M059J (cell line): ENCODE measurements around the gene DDX10. TPM values are rescaled to one million over a fixed set of nuclear protein-coding genes. Genes with fewer than 3 reads are reported as not detected.

Experiments
- DNase-seq: peaks from one replicate; pipeline ENCODE4 v3.0.0-alpha.2; 2012; ENCODE audit warnings: low read depth
- total RNA-seq: library from RNA; depleted of rRNA; stranded (reverse); fragments of >200 nt; shearing (Covaris generic); gene quantifications from 2 replicates; pipeline ENCODE4 v1.2.3, GENCODE V29; 2014

Gene DDX10
- total RNA-seq, 1 experiment from 2014 or later, result 43.0 TPM

GRCh38 chr11:108872781-108873291 is 208.0 kb downstream of the DDX10 start:
- DNase-seq, result peak; percentile 55

- DNase-seq, result peak; percentile 90
These were observed 208.4 kb downstream of the DDX10 start for GRCh38 chr11:108873310-108873709.

GRCh38 chr11:108873941-108874340 is 209.1 kb downstream of the DDX10 start:
- DNase-seq, result peak; percentile 61

- DNase-seq, result peak; percentile 54
These were observed 210.3 kb downstream of the DDX10 start for GRCh38 chr11:108875134-108875533.

DNA sequence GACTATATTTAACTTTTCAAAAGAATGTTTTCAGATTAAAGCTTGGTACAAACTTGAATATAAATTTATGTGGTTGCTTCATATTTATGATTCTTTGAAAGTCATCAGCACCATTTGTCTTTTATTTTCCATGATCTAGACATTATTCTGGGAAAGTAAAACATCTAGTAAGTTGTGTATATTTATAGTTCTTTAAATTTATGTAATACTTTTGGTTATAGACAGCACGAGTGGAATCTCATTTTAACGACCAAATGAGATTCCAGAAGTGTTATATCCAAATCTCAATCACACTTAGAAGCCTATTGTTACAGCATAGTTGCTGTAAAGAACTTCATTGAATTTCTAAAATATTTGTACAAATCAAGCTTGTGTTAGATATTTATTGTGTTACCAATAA is 212.3 kb downstream of the DDX10 start:
- DNase-seq, result no peak

- no peak for DNase-seq
These were observed 215.6 kb downstream of the DDX10 start for GRCh38 chr11:108880510-108880909.

DNA sequence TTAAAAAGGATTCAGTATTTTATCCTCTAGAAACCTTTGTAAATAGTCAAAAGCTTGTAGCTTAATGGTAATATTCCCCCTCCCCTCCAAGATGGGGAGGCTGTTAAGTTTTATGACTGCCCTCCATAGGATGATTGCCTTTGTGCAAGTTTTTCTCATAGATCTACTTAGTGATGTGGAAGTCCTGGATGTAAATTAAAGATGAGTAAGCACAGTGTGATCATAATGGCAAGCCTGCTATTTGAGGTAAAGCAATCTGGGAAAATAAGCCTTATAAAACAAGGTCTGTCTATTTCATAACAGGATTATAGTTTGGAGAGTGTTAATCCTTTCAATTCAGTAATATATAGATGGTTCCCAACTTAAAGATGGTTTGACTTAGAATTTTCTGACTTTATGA is 216.3 kb downstream of the DDX10 start:
- peak; percentile 60 for DNase-seq

GRCh38 chr11:108882211-108882831 is 217.5 kb downstream of the DDX10 start:
- DNase-seq, result no peak

- no peak for DNase-seq
These were observed 221.3 kb downstream of the DDX10 start for GRCh38 chr11:108886005-108886659.

DNA sequence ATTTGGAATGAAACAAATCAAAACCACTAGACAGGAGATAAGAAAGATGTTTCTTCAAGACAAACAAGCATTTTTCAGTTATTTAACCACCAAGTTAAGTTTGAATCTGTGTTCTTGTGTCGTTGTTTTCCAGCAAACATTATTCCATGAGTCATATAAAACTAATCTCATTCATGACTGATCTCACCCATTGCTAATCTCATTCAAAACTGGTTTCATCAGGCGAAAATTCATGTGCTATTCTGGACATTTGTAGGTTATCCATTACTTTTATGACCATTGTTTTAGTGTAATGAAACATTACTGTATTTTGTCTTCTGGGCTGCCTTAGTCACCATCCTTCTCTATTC is 221.8 kb downstream of the DDX10 start:
- peak; percentile 82 for DNase-seq

GRCh38 chr11:108887436-108888238 is 222.8 kb downstream of the DDX10 start:
- DNase-seq, result peak; percentile 83

DNA sequence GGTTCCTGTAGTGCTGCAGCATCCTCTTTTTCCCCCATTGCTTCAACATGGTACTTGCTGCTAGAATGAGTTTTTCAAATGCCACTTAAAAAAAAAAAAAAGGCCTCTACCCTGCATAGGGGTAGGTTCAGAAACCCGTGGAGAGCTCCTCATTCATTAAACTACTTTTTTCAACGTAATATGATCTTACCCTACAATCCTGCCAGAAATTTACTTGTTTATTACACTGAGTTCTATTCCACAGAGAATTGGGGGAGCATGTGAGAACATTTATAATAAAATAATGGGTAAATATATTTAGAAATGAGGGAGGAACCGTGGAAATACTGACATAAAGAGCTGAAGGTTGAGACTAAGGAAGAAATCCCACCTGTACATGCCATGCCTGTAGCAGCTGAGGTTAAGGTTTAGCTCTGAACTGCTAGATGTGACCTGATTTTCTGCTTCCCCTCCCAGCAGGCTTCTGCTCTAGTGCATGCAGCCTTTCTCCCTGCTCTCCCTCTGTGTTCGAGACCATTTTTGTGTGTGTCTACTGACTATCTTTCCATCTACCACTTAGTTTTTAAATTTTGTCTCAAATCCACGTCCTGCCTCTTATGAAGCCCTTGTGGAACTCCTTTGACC is 225.7 kb downstream of the DDX10 start:
- DNase-seq, result no peak

- DNase-seq, result no peak
These were observed 226.3 kb downstream of the DDX10 start for GRCh38 chr11:108891143-108891542.

DNA sequence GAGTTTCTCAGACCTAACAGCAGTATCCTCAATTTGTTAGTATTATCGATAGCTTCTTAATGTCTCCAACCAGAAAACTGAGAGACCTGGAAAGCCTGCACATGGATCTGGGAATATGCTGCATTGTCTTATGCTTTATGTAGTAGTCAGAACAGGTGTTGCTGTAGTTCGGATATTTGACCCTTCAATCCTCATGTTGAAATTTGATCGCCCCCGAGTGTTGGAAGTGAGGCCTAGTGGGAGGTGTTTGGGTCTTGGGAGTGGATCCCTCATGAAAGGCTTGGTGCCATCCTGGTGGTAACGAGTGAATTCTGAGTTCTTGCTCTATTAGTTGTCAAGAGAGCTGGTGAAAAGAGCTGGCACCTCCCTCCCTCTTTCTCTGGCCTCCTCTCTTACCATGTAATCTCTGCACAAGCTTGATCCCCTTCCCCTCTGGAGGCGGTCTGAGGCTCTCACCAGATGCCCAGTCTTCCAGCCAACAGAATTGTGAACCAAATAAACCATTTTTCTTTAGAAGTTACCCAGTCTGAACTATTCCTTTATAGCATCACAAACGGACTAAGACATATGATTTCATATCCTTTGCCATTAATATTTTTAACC is 227.1 kb downstream of the DDX10 start:
- DNase-seq, result no peak

DNA sequence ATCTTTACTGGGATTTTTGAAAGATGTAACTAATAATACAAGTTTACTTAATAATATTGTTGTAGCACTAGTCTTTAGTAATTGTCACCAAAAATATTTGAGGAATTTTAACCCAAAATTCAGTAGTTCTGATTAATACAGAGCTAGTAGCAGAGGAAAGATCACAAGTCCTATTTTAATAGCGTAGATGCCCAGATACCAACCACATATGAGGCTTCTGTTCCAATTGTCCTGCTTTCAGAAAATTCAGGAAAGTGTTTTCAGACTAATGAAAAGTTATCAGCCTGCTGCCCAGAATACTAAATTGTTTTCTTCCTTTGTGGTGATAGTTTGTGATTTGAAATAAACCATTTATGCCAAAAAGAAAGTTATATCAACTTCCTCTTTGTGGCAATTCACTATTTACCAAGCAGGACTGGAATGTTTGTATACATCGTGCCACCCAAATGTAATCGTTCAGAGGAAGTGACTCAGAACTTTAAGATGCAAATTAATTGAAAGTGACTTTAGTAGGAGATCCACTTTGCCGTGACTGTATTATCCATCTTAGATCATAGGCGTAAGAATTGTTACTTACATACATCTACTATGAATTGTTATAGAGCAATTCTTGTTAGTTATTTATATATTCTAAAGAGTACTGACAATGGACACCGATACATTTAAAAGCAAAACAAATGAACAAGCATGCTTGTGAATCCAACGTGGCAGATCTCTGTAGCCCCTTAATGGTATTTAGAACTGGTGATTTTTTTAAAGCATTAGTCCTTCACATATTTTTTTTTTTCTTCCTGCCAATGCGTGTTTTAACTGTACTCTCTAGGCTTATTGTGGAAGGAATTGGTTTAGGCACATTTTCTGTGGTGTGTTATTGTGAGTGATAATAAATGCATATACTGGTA is 231.0 kb downstream of the DDX10 start:
- peak; percentile 78 for DNase-seq

DNA sequence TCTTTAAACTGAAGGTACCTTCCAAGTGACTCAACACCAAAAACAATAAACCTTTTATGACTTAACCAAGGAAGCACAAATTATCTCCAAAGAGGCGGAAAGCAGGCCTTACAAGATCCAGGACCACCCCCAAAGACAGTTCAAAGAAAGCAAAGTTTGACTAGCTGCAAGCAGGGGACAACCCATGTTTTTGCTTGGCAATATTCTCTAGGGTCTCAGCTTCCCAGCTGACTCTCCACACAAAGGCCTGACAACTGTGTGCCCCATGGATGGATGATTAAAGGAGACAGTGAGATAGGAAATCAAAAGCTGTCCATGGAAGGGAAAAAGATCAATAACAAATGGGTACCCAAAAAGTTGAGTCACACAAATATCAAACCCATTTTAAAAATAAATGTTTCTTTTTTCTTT is 232.2 kb downstream of the DDX10 start:
- peak; percentile 79 for DNase-seq

DNA sequence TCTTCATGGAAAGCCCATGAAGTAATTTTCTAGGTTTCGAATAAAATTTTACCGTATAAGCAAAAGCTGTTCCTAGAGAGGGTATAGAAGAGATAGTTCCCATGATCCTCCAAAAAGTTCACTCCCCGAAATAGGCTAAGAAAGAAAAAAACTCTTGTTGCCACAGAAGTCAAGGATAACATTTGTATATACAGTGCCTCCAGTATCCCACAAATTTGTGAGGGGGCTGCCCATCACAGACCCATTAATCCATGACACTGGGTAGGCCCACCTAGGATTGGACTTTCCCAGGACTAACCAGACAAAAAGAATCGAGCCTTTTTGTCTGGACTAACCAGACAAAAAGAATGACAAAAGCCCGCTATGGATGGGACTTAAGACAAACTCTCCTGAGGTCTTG is 233.0 kb downstream of the DDX10 start:
- DNase-seq, result no peak

DNA sequence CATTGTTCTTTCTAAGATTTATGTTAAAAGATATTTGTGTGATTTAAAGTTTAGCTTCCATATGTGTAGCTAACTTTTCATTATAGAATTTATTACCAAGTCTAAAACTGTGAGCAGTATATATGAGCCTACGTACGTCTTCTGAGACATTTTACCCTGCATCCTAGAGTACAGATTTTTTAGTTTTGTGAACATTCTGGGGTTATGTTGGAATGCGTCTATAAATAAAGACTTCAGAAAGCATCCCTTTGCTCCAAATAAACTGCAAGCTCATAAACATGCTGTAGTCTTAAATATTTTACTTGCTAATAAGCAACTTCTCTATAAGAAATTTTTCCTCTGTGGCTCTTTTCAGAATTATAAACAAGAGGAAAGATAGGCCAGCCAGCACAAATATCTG is 236.5 kb downstream of the DDX10 start:
- no peak for DNase-seq

GRCh38 chr11:108902027-108902469 is 237.2 kb downstream of the DDX10 start:
- peak; percentile 32 for DNase-seq

DNA sequence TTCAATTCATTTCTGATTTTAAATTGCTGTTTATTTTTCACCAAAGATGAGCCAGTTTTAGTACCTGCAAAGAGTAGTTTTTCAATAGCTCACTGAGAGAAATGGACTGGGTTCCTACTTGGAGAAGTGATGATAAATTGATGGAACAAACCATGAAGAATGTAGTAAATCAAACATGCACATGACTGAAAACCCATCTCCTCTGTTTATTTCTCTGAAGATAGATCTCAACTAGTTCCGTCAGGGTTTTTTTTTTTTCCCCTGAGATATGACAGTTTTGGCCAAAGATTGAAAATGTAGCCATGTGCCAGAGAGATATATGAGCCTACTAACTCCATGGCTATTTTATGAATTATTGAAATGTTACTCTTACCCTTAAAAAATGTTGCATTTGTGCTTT is 239.6 kb downstream of the DDX10 start:
- no peak for DNase-seq

DNA sequence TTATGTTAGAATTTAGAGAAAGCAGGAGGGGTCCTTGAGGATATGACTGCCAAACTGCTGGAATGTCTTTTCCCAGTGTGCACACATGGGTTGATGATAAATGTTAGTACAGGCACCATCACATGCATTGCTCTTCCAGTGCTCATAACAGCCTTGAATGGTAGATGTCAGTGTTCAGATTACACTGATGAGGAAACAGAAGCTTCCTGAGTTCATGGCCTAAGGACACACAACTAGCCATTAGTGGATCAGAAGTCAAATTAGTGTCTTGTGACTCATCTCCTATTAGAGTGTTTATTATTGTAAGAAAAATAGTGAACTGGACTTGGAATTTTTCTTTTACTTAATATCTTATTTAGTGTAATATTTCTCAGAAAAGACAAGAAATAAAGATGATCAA is 241.5 kb downstream of the DDX10 start:
- peak; percentile 93 for DNase-seq
